ENCODE data around the gene TSSK2. TPM values are rescaled to one million over a fixed set of nuclear protein-coding genes. Genes with fewer than 3 reads are reported as not detected.

TSSK2 gene
- total and polyA plus RNA-seq, 2 experiments from 2014 or later = not detected

DNA sequence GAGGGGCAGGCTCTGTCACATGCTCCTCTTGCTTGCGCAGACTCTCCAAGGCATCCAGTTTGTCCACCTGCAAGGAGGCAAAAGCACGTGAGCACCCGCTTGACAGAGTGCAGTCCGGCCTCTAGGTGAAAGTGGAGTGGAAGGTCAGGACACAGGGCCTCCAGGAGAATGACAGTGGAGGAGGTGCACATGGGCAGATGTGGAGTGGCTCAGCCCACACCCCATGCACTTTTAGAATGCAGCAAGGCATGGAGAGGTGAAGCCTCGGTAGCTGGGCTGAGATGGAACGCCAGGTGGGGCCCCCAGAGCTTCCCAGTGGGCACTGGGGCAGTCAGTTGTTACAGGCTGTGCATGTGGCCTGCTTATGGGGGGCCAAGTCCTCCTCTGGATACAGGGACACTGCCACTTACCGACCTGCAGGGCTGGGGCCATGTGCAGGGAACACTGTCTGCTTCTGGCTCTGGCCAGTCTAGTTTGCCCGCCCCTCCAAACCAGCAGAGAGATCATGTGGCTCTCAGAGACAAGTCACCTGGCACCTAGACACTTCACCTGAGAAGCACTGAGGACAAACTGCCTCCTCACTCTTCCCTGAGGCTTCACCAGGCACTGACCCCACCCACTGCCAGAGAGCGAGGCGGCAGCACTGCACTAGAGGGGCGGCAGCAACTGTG, 49.8 kb downstream of the TSSK2 start:
- peaks cover 11% of the 10 kb centered on the region for H3K4me1 Mint-ChIP-seq
- H3K9me2 ChIP-seq (ENCODE audit: insufficient read depth) = no peaks in the 10 kb centered on the region
- no peak overlapping the region for H3K27ac ChIP-seq (ENCODE audit: low read depth)
- no peak overlapping the region for H3K27ac Mint-ChIP-seq
- peaks cover 14% of the 10 kb centered on the region for H3K4me1 ChIP-seq (ENCODE audit: insufficient read depth)
- no peaks in the 10 kb centered on the region; the same call in 2 of the 3 replicates for H3K9me3 Mint-ChIP-seq
- TF ChIP-seq ZNF331 (CRISPR knock-in tag; IDR thresholded peaks at IDR 0.05; ENCODE audit: low read depth) (no peak), EZH2 (IDR thresholded peaks at IDR 0.05; ENCODE audit: low read depth, unreplicated experiment) (no peak), NANOG (IDR thresholded peaks at IDR 0.05; ENCODE audit: borderline replicate concordance) (no peak), CREB1 (CRISPR knock-in tag; IDR thresholded peaks at IDR 0.05; ENCODE audit: low read depth) (no peak), STAT1 (IDR thresholded peaks at IDR 0.05; ENCODE audit: unreplicated experiment) (no peak), ZNF114 (CRISPR knock-in tag; IDR thresholded peaks at IDR 0.05) (no peak), POLR2AphosphoS5 (IDR thresholded peaks at IDR 0.05; ENCODE audit: low read depth) (no peak), EZH2phosphoT487 (IDR thresholded peaks at IDR 0.05; ENCODE audit: unreplicated experiment) (no peak)
- TF ChIP-seq, protein P1, sequence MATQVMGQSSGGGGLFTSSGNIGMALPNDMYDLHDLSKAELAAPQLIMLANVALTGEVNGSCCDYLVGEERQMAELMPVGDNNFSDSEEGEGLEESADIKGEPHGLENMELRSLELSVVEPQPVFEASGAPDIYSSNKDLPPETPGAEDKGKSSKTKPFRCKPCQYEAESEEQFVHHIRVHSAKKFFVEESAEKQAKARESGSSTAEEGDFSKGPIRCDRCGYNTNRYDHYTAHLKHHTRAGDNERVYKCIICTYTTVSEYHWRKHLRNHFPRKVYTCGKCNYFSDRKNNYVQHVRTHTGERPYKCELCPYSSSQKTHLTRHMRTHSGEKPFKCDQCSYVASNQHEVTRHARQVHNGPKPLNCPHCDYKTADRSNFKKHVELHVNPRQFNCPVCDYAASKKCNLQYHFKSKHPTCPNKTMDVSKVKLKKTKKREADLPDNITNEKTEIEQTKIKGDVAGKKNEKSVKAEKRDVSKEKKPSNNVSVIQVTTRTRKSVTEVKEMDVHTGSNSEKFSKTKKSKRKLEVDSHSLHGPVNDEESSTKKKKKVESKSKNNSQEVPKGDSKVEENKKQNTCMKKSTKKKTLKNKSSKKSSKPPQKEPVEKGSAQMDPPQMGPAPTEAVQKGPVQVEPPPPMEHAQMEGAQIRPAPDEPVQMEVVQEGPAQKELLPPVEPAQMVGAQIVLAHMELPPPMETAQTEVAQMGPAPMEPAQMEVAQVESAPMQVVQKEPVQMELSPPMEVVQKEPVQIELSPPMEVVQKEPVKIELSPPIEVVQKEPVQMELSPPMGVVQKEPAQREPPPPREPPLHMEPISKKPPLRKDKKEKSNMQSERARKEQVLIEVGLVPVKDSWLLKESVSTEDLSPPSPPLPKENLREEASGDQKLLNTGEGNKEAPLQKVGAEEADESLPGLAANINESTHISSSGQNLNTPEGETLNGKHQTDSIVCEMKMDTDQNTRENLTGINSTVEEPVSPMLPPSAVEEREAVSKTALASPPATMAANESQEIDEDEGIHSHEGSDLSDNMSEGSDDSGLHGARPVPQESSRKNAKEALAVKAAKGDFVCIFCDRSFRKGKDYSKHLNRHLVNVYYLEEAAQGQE (IDR thresholded peaks at IDR 0.05; ENCODE audit: unreplicated experiment) = no peak
- no peak overlapping the region for H3K4me3 Mint-ChIP-seq
- H3K79me2 ChIP-seq (replicated peaks; ENCODE audit: insufficient read depth) = peaks cover 12% of the 10 kb centered on the region; the same call in 1 of the 2 replicates
- no peak overlapping the region for H2AFZ ChIP-seq
- no peak overlapping the region for H3K4me2 ChIP-seq
- no peaks in the 10 kb centered on the region; the same call in 1 of the 2 replicates for H4K20me1 ChIP-seq (replicated peaks; ENCODE audit: insufficient read depth)
- DNase-seq (ENCODE audit: low spot score) (no peak), ATAC-seq (no peak)
- no peaks in the 10 kb centered on the region for H3K27me3 ChIP-seq (ENCODE audit: insufficient read depth)
- H3K36me3 Mint-ChIP-seq (ENCODE audit: low read depth) = peaks cover 3% of the 10 kb centered on the region; the same call in 1 of the 3 replicates
- no peaks in the 10 kb centered on the region for H3K36me3 ChIP-seq (ENCODE audit: insufficient read depth)
- H3F3A ChIP-seq (replicated peaks; ENCODE audit: low read depth) = peaks cover 9% of the 10 kb centered on the region; the same call in 1 of the 2 replicates
- no peak overlapping the region for H3K4me3 ChIP-seq
- H3K27me3 Mint-ChIP-seq (ENCODE audit: insufficient read depth, low read depth, poor library complexity) = peaks cover 18% of the 10 kb centered on the region

DNA sequence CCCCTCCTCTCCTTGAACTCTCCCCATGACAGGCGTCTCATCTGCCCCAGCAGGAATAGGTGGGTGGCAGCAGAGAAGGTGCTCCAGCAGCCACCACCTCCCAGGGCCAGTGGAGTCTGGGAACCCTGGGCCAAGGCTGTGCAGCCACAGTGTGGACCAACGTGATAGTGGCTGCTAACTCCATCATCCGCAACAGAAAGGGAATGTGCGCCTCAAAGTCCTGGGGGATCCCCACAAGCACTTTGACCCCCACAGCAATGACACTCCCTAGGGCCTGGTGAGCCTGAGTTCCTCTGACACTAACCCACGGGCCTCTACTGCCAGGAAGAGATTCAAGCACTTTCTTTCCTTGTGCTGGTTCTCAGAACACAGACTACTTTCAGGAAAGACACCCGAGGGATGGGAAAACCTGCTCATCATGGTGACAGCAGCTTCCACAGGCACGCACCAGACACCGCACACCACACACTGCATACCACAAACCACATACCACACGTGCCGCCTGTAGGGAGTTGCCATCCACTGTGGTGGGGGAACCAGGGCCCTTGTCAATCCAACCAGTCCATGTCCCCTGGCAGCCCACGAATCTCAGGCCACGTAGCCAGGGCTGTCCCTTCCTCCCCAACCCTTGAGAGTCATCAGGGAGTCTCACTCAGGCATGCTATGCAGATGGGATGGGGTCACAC, 50.8 kb downstream of the TSSK2 start:
- peaks cover 8% of the 10 kb centered on the region; the same call in 1 of the 2 replicates for H3K79me2 ChIP-seq (replicated peaks; ENCODE audit: insufficient read depth)
- no peak for ATAC-seq
- no peak overlapping the region for H3K4me3 ChIP-seq
- H3K9me2 ChIP-seq (ENCODE audit: insufficient read depth) = no peaks in the 10 kb centered on the region
- Mint-ChIP-seq H3K9me3 (no peaks in the 10 kb centered on the region; the same call in 2 of the 3 replicates), H3K27me3 (ENCODE audit: insufficient read depth, low read depth, poor library complexity) (peaks cover 11% of the 10 kb centered on the region), H3K27ac (no peak overlapping the region; the same call in 1 of the 2 replicates), H3K4me3 (no peak overlapping the region), H3K36me3 (ENCODE audit: low read depth) (no peaks in the 10 kb centered on the region), H3K4me1 (peaks cover 1% of the 10 kb centered on the region)
- H3K27me3 ChIP-seq (ENCODE audit: insufficient read depth) = no peaks in the 10 kb centered on the region
- H3F3A ChIP-seq (replicated peaks; ENCODE audit: low read depth) = peaks cover 6% of the 10 kb centered on the region; the same call in 1 of the 2 replicates
- peaks cover 5% of the 10 kb centered on the region for H3K4me1 ChIP-seq (ENCODE audit: insufficient read depth)
- H2AFZ ChIP-seq = no peak overlapping the region
- DNase-seq (ENCODE audit: low spot score) = no peak
- H4K20me1 ChIP-seq (replicated peaks; ENCODE audit: insufficient read depth) = no peaks in the 10 kb centered on the region; the same call in 1 of the 2 replicates
- H3K27ac ChIP-seq (ENCODE audit: low read depth) = no peak overlapping the region
- no peak overlapping the region for H3K4me2 ChIP-seq
- no peaks in the 10 kb centered on the region for H3K36me3 ChIP-seq (ENCODE audit: insufficient read depth)
- TF ChIP-seq ZNF114 (CRISPR knock-in tag; IDR thresholded peaks at IDR 0.05) (no peak), CREB1 (CRISPR knock-in tag; IDR thresholded peaks at IDR 0.05; ENCODE audit: low read depth) (no peak), STAT1 (IDR thresholded peaks at IDR 0.05; ENCODE audit: unreplicated experiment) (no peak), POLR2AphosphoS5 (IDR thresholded peaks at IDR 0.05; ENCODE audit: low read depth) (no peak), EZH2 (IDR thresholded peaks at IDR 0.05; ENCODE audit: low read depth, unreplicated experiment) (no peak), ZNF331 (CRISPR knock-in tag; IDR thresholded peaks at IDR 0.05; ENCODE audit: low read depth) (no peak)
- TF ChIP-seq, protein P1 (IDR thresholded peaks at IDR 0.05; ENCODE audit: unreplicated experiment) = no peak
- TF ChIP-seq, protein P2, sequence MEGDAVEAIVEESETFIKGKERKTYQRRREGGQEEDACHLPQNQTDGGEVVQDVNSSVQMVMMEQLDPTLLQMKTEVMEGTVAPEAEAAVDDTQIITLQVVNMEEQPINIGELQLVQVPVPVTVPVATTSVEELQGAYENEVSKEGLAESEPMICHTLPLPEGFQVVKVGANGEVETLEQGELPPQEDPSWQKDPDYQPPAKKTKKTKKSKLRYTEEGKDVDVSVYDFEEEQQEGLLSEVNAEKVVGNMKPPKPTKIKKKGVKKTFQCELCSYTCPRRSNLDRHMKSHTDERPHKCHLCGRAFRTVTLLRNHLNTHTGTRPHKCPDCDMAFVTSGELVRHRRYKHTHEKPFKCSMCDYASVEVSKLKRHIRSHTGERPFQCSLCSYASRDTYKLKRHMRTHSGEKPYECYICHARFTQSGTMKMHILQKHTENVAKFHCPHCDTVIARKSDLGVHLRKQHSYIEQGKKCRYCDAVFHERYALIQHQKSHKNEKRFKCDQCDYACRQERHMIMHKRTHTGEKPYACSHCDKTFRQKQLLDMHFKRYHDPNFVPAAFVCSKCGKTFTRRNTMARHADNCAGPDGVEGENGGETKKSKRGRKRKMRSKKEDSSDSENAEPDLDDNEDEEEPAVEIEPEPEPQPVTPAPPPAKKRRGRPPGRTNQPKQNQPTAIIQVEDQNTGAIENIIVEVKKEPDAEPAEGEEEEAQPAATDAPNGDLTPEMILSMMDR (conservative IDR thresholded peaks at IDR 0.05; ENCODE audit: low read depth in 2 of 2) = no peak

Data from GM23338 (cell line).